Stimulated activated CD8-positive, alpha-beta memory T cell treated with anti-CD3 and anti-CD28 coated beads, Interleukin-7, amount 100 ng/mL, for 4 hours (primary cell): ENCODE measurements around the gene APPL2.

Experiments
- DNase-seq, 2 donors: peaks; one replicate each; pipeline ENCODE4 v3.0.0-alpha.2; 2020; ENCODE audit warnings: low read depth in 2 of 2

Gene APPL2

DNA sequence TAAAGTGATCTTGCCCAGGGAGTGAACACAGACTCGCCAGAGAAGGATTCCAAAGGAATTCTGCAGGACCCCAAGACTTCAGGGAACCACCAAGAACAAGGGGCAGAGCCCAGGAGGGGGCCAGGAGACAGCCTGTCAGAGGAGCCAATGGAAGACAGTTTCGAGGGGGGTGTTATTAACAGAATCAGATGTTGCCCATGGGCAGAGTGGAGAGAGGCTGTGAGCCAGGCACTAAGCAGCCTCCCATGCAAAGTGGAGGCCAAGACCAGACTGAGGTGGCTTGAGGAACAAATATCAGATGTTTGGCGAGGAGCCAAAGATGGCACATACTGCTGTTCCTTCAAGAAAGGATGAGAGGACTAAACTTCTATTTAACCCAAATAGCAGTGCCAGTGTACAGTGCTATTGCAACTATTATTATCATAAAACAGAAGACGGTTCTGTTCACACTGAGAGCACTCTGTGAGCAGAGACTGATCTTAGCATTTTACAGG lies 12.6 kb downstream of the APPL2 start:
- no peak for DNase-seq

DNA sequence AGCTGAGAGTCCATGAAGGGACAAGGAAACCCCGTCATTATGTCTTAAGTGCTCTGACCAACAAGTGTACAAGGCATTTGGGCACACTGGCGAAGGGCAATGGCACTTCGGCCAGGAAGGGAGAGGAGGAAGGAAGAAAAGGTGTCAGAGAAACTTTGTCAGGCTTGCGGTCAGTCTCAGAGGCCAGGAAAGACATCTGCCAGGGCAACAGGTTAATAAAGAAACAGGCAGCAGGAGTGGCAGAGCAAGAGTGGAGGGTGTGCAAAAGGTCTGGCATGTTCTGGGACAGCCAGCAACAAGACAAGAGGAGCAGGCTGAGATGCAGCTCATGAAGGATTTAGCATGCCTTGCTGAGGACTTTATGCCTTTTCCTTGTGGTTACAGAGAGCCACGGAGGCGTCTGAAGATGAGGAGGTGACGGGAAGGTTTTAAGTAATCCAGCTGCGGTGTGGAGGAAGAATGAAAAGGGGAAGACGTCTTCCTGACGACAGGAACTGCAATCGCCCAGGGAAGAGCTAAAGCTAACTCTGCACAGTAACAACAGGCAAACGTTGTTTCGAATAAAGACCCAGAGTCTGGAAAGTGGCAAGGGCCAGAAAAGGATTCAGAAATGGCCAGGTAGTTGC lies 13.1 kb downstream of the APPL2 start:
- no peak for DNase-seq

DNA sequence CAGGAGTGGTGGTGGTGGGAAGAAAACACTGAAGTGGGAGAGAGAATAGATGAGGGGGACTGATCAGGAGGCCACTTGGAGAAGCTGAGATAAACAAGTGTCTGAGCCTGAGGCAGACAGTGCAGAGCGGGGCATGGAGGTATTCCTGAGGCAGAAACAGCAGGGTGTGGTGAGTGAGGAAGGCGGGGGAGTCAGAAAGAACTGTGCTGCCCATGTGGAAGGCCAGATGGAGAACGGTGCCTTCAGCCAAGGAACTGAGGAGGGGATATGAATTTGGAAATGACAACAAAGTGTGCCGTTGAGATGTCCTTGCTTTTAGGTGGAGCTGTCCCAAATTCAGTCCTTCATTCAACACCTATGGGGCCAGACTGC lies 13.7 kb downstream of the APPL2 start:
- no peak for DNase-seq

DNA sequence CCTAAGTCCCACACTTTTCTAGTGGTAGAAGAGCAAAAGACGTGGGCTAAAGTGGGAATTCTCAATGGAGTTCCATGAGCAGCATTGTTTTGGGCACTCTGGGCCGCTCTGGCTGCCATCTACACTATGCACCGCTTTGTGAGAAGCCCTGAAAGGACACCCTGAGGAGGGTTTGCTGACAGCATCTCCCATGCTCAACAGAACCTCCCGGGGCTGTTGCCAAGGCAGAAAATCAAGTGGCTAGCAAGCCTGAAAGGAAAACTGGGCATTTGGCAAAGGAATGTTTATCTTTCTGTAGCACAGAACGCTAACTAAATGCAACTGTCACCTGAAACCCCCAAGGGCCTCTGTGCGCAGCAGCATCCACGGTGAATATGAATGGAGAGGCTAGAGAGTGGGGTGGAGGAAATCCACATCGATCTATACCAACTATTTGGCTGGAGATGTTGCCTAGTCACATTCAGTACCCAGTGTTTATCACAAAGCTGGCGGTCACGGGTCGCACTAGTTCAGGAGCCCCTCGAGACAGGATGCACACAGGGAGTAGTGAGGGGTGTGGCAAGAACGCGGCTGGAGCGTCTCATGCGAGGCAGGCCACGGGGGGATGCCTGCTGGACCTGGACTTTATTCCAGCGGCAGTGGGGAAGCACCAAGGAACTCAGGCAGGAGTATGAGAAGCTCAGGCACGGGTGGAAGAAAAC lies 14.2 kb downstream of the APPL2 start:
- no peak for DNase-seq

DNA sequence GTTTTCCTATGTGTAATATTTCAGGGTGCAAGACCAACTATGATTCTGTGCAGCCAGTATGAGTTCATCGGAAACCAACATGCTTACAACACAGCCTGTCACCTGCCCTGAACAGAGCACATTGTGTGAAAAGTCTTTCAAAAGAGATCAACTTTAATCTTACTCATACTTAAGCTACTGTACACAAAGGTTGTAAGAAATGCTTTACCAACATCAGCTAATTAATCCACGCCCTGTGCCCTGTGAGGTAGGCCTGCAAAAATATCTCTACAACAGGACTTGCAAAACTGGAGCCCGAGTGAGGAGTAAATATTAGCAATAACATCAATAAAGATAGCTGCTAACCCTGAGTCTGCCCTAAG lies 15.1 kb downstream of the APPL2 start:
- DNase-seq = no peak

GRCh38 chr12:105220150-105220928 lies 15.6 kb downstream of the APPL2 start:
- DNase-seq = no peak

- DNase-seq = no peak
Observed at GRCh38 chr12:105219261-105220028, 16.5 kb downstream of the APPL2 start.

DNA sequence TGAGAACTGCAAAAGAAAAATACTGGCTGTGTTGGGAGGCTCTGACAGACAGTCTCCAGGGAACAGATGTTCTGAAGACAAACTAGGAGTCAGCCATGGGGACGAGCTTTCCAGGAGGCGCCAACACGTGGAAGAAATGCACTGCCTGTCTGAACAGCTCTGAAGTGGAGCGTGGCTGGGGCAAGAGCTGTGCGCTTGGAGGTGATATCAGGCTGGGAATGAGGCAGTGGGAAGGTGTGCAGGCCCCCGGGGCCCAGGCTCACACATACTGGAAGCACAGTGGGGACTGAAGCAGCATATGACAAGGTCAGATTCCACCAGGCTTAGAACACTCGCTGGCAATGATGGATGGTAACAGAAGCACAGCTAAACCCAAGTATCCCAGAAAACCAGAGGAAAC lies 17.5 kb downstream of the APPL2 start:
- no peak for DNase-seq

- DNase-seq = no peak
Observed at GRCh38 chr12:105214670-105215375, 21.2 kb downstream of the APPL2 start.

DNA sequence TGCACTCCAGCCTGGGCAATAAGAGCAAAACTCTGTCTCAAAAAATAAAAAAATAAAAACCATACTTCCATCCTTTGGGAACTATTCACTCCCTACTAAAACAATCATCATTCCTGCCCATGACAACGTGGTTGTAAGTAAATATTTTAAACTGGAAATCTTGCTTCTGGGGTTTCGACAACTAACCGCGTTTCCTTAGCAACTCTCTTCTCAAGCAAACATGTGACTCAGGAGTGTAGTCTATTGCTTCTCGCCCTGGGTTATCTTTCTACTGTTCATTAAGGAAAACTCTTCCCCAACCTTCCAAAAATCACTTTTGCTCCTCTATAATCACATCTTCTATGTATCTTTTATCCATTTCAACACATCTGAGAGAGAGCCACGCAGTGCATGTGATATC lies 21.8 kb downstream of the APPL2 start:
- DNase-seq = no peak

GRCh38 chr12:105212438-105212837 lies 23.5 kb downstream of the APPL2 start:
- DNase-seq = no peak

- no peak for DNase-seq
Observed at GRCh38 chr12:105209091-105209490, 26.9 kb downstream of the APPL2 start.

DNA sequence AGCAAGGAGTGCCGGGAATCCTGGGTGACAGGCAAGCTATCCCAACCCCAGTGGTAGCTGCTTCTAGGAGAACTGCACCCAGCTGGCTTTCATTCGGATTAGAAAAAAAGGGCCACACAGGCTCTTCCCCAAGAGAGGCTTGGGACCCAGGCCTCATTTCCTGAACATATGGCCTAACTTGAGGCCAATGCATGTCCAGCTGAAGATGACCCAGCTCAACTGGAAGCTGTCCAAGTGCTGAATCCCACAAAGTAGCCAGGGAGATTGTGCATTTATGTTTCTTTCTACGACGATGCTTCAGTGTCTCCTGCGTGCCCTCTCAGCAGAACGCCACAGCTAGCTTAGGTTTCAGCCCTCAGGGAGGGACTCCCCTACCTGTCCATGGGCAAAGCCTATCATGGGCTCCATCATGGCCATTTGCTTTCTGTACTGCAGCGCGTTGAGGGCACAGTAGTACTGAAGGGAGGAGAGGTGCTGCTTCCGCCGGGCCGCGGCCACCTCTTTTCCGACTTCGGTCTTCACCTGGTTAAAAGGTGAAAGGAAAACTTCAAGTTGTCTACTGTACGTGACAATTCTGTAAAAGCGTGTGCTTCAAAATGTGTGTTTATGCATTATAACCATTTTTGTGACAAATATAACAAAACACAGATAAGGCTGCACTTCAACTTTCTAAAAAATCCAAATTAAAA lies 29.1 kb downstream of the APPL2 start:
- no peak for DNase-seq

DNA sequence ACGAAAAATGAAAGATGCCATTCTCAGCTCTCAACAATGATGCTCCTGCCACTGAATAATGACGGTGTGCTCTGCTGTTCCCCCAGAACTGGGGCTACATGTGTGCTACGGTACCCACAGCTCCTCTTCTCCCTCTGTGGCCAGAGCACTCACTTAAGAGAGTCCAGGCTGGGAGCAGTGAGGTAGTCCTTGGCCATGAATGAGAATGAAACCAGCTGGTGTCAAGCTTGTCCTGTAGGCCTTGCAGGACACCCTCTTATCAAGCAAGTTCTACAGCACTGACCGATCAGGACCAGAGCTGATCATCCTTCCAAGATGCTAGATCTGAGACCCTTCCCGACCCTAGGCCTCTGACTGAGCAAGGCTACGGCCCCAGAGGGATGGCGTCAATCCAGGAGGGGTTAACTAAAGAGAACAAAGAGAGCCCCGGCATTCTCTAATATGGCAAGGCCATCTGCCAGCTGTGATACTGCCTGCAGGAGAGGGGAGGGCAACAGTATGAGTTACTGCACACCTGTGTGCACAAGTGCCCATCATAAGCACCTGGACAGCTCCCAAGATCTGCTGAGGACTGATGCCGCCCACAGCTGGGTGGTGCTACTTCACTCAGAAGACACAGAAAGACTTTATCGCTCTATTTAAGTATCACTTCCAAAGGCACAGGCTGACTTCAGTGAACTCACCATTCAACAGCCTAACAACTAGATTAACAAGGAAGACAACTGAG lies 30.5 kb downstream of the APPL2 start:
- no peak for DNase-seq

GRCh38 chr12:105204916-105205315 lies 31.1 kb downstream of the APPL2 start:
- no peak for DNase-seq

GRCh38 chr12:105204127-105204526 lies 31.8 kb downstream of the APPL2 start:
- no peak for DNase-seq

- DNase-seq = no peak
Observed at GRCh38 chr12:105202202-105202601, 33.8 kb downstream of the APPL2 start.

GRCh38 chr12:105201299-105201698 lies 34.7 kb downstream of the APPL2 start:
- no peak for DNase-seq

DNA sequence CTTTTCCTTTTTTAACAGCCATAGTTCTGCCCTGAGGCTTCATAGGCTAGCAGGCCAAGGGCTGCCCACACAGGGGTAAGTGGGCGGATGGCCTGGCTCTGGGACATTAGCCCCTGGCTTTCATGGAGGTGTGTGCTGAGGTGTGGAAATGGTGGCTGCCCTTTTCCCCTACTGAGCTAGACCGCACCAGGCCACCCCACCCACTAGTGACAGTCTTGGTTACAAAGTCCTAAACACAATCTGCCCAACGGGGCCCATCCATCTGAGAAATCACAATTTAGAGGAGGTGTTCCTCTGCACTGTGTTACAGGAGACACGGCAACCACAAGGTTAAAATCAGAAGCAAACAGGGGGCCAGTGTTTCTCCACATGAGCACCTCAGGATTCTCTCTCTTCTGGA lies 35.6 kb downstream of the APPL2 start:
- no peak for DNase-seq

DNA sequence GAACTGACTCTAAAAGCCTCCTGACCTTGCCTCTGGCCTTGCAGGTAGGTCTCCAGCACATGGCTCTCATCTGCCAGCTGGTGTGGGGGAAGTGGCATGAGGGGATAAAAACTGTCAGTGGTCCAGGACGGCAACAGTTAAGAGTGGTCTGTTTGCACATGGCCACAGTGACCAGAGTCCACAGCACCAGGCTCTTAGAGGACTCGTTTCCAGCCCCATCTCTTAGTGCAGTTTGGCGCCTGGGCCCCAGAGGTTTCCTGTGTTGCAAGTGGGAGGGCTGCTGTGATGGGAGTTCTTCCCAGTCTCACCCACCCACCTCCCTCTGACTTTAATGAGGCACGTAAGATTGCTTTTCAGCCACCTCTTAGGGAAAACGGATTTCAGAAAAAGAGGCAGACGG lies 37.0 kb downstream of the APPL2 start:
- DNase-seq = no peak
